ENCODE results near the gene ZNF692.
A peak's percentile ranks its signal among the peaks of the same experiment; 100 is the strongest.
"Not testable (repeated sequence)": the region's sequence is repeated elsewhere in the genome, so short reads cannot be mapped to it uniquely, and the experiment has no call there.

ZNF692 gene

GRCh38 chr1:248848602-248849001, 10.3 kb downstream of the ZNF692 start:
- DNase-seq, result no peak

GRCh38 chr1:248847956-248848561, 10.8 kb downstream of the ZNF692 start:
- no peak for DNase-seq

GRCh38 chr1:248847181-248847955, 11.5 kb downstream of the ZNF692 start:
- DNase-seq, result no peak

- no peak for DNase-seq
Observed at GRCh38 chr1:248844526-248844925, 14.4 kb downstream of the ZNF692 start.

- DNase-seq, result no peak
Observed at GRCh38 chr1:248843687-248844086, 15.2 kb downstream of the ZNF692 start.

GRCh38 chr1:248842781-248843331, 16.0 kb downstream of the ZNF692 start:
- DNase-seq, result no peak

- no peak for DNase-seq
Observed at GRCh38 chr1:248841702-248842395, 17.0 kb downstream of the ZNF692 start.

GRCh38 chr1:248840946-248841345, 17.9 kb downstream of the ZNF692 start:
- DNase-seq, result no peak

GRCh38 chr1:248839168-248839555, 19.7 kb downstream of the ZNF692 start:
- no peak for DNase-seq

- DNase-seq, result peak; percentile 75
Observed at GRCh38 chr1:248838357-248839167, 20.3 kb downstream of the ZNF692 start.

GRCh38 chr1:248837781-248838356, 21.0 kb downstream of the ZNF692 start, which contains the start of gene ZNF672:
ZNF672 (plus strand) TSS chr1:248838224; CDS start chr1:248847275, 9,051 bp downstream.
- DNase-seq, result peak; percentile 95

GRCh38 chr1:248837045-248837780, 21.7 kb downstream of the ZNF692 start:
- DNase-seq, result peak; percentile 44

GRCh38 chr1:248834343-248834940, 24.4 kb downstream of the ZNF692 start:
- DNase-seq, result no peak

GRCh38 chr1:248831842-248832241, 27.0 kb downstream of the ZNF692 start:
- no peak for DNase-seq

- DNase-seq, result not testable (repeated sequence)
Observed at GRCh38 chr1:248830718-248831017, 28.2 kb downstream of the ZNF692 start.

GRCh38 chr1:248828845-248829244, 30.0 kb downstream of the ZNF692 start:
- DNase-seq, result no peak

- peak; percentile 86 for DNase-seq
Observed at GRCh38 chr1:248825909-248826760, 32.8 kb downstream of the ZNF692 start, which contains the start of gene SH3BP5L. SH3BP5L (minus strand) TSS chr1:248825915; CDS start chr1:248824935, 980 bp downstream.

- no peak for DNase-seq
Observed at GRCh38 chr1:248825573-248825908, 33.3 kb downstream of the ZNF692 start.

GRCh38 chr1:248825136-248825535, 33.7 kb downstream of the ZNF692 start:
- DNase-seq, result no peak

- DNase-seq, result no peak
Observed at GRCh38 chr1:248824701-248825100, 34.2 kb downstream of the ZNF692 start.

All from DMS79 (cell line).